Middle frontal gyrus (tissue), 1 donor: ENCODE data around the gene ECE1.

Experiments used
- DNase-seq: peaks from one replicate; pipeline ENCODE4 v3.0.0-alpha.2; 2015; ENCODE audit warnings: low spot score; ENCODE audit errors: extremely low spot score

Gene ECE1

DNA sequence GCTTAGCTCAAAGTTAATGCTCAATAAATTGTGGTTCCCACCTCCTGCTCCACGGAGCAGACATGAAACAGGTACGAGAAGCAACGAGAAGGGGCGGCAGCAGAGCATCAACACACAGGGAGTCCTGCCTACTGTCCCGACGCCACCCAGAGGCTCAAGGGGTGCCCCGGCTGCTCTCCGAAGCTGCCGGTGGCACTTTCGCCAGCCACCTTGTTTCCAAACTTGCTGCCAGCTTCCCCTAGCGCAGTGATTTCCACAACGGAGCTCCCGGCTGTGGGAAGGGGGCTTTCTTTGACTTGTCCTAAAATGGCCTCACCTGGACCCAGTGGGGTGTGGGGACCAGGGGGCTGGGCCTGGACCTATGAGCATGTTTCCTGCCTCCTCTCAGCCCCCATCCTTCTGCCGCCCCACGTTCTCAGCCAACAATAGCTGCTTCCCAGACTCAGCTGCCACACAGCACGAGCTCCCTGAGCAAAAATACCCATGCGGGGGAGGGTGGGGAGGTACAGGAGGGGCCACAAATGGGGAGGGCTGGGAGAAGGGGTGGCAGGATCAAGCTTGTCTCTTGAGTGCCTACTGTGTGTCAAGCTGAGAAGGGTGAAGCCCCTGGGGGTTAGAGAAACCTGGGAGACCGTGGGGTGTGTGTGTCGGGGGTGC is 35.6 kb upstream of the ECE1 start:
- DNase-seq = no peak

DNA sequence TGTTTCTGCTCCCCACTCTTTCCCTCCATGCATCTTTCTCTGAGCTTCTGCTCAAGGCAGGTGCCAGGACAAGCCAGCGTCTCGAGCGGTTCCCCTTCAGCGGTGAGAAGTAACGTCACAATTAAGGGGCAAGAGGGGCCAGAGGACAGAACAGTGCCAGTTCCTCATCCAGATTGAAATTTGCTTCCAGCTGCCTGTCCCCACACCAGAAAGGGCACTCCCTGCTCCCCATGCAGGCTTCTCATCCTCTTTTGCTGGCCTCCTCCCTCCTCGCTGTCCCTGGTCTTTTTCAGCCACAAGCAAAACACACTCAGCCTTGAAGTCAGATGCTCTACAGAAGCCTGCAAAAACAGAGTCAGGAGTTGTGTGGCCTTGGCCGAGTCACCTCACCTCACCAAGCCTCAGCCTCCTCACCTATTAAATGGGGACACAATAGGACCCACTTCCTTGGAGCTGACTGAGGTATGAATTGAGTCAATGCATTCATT is 35.0 kb upstream of the ECE1 start:
- no peak for DNase-seq

DNA sequence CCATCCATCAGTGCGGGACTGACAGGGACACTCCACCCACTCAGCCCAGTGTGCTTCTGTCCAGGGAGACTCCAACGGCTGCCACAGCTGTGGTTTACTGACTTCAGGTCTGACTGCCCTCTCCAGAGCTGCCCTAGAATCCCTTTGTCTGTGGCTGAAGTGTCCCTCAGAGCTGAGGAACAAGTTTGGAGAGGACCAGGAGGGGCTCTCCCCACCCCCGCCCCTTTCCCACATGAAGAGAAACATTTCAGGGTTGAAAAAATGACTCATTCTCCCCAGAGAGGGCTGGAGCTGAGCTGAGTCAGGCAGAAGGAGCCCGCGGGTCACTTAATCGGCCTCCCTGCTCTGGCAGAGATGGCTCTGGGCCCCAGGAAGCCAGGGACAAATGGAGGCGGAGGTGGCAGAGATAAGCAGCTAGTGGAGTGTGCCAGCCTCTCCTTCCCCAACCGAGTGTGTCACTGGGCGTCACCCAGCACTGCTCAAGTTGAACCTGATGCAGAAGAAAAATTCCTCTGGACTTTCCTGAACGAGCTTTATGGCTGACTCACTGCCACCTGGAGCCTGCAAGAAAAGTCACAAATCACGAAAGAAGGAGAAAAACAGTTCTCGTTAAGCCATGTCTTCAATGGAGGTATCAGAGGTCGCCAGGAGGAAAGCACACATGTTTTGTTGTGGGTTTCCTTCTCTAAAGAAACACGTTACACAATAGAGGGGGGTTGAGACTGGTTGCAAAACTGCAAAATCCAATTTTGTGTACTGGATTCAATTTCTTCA is 34.3 kb upstream of the ECE1 start:
- no peak for DNase-seq

DNA sequence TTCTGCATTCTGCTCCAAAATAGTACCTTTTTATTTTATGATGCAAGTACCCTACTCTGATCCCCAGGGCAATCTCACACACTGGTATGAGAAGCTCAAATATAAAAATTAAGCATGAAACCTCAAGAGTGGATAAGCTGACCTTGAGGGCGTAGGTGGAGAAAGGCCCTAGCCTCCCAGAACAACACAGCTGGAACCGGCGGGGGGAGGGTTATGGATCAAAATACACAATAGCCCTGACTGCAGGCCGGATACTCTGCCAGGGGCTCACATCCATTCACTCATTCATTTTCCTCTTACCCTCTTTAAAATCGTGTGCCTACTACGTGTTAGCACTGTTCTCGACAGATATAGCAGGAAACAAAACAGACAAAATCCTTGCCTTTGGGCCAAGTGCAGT is 32.8 kb upstream of the ECE1 start:
- DNase-seq = no peak

DNA sequence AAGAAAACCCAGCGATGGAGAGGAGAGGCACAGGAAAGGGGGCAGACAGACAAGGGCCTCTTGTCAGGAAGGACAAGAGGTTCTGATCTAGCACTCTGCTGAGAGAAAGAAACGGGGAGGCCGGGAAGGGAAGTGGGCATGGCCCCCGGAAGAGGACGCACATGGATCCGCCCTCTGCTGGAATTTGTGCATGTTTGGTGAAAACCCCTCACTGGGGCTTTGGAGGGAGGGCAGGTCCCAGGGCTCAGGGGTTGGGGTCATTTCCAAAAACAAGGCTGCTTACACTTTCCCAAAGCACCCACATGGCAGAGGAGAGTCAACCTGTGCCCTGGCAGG is 32.4 kb upstream of the ECE1 start:
- no peak for DNase-seq

DNA sequence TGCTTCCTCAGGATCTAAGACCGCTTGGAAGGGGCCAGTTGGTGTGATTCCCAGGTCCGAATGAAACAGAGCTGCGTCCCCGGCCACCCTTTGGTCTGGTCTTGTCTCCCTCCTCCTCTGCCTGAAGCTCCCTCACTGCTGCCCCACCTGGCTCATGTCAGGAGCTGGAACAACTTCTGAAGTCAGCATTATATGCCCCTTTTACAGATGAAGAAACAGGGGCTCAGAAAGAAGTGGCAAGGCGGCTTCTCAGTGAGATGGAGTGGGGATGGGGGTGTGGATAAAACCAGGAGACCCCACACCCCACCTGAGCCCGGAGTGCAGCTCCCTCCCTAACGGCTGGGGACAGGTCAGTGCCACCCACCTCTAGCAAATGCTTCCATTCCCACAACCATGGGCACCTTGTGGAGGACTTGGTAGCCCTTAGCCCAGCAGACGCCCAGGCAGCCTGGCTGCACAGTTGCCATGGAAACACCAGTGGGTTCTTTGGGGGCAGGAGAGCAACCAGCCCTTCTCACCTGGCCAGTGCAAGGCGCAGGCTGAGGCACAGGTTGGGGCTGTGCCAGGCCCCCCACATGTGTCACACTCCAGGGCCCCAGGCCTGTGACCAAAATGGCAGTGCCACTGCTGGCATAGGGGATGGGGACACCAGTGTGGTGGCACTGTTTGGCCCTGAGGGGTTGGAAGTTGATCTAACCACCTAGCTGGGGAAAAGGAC is 31.9 kb upstream of the ECE1 start:
- no peak for DNase-seq

DNA sequence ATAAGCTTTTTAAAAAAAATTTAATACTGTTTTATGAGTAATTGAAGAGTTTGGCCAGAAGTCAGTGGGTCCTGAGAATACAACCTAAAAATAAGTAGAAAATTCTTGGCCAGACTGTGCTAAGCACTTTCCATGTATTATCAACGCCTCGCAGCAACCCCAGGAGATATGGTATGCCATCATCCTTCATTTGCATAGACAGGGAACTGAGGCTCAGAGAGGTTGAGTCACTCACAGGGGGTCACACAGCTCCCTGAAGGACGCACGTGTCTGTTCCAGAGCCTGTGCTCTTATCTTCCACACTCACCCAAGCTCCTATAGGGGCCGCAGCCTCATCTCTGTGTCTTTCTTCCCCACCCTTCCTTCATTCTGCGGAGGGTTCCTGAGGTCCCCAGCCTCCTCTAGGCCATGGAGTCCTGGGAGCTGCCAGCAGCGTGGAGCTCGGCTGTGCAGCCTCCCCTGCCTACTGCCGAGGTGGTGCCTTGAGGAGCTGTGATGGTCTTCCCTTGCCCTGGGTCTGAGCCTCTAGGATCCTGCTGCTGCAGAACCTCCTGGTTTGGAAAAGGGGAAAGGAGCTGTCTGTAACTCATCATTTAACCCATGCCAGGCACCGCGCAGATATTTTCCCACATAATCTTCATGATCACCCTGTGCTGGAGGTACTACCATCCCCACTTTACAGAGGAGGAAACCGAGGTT is 30.3 kb upstream of the ECE1 start:
- no peak for DNase-seq

DNA sequence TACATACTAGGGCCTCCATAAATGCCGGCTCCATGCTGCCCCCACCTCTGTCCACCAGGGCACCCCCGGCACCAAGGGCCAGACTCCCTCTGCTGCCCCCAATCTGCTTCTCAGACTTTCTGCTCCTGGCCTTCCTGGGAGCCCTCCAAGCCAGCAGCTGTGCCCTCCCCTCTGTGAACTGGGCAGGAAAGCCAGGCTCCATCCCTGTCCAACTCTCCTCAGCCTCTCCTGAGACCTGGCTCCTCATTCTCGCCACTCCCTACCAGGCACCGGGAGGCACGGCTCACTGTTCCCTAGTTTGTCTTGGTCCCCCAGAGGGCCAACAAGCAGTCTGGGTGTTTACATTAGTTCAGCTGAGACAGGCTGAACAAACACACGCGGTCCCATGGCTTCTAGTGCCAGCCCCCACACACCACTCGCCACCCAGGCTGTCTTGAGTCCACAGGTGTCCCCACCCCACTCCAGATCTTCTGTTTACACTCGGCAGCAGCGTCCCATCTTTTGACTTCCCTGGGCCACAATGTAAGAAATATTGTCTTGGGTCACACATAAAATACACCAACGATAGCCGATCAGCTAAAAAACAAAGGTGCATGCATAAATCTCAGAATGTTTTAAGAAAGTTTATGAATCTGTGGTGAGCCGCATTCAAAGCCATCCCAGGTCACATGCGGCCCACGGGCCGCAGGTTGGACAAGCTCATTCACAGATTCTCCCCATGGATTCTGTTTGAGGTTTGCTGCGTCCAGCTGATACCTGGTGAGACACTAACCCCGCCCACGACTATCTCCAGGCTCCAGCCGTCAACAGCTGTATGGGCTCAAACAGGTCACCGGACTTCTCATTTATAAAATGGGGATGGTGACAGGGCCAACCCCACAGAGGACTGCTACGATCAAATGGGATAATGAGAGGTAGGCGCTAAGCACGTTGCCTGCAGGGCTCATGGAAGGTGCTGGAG is 29.5 kb upstream of the ECE1 start:
- no peak for DNase-seq

DNA sequence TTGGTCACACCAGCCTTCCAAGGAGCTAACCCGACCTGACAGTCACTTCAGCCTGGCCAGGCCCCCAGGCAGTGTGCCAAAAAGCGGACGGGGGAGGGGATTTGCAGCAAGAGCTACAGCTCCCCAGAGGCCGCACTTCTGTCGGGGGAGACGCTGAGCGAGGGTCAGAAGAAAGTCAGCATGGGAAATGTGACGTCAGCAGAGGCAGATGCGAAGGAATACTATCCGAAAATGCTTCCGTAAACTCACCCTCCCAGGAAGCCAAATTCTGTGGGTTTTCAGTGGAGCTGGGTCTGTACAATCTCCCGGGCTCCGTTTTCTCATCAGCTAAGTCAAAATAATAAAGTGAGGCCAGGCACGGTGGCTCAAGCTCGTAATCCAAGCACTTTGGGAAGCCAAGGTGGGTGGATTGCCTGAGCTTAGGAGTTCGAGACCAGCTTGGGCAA is 28.5 kb upstream of the ECE1 start:
- no peak for DNase-seq

DNA sequence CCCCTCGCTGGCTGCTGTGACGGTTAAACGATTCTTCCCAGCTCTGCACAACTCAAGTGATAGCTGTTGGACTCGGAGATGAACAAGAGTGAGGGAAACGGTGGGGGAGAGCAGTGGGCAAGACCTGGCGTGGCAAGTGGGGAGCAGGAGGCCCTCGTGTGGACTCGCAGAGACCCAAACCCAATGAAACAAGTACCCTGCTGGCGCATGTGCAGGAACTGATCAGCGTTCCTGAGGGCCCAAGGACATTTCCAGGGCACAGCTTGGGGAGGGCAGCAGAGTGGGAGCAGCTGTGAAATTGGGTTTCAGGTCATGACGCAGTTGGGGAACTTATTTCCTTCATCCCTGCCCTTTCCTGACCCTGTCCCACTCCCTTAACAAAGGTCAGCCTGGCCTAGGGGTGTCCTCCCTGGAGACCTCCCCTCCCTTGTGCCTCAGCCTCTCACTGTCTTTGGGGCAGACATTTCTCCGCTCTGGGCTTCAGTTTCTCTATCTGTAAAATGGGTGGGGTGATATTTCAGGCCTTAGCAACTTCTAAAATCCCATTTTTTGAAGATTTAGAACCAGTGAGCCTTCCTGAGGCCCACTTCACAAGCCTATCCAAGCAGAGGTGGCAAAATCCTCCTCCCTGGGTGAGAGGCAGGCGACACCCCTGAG is 27.9 kb upstream of the ECE1 start:
- no peak for DNase-seq

DNA sequence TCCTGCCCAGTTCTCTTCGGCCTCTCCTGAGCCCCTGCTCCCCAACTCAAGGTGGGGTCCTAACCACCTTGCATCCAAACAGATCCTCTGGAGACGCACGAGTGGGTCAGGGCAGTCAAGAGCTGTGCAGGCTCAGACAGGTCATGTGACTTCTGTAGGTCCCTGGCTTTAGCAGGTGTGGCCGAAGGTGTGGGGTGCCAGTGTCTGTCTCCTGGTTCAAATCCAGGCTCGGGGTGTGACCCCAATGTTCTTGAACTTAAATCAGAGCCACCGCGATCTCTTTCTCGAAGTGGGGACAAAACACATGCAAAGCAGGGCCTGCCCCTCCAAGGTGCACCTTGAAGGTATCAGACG is 27.4 kb upstream of the ECE1 start:
- no peak for DNase-seq

DNA sequence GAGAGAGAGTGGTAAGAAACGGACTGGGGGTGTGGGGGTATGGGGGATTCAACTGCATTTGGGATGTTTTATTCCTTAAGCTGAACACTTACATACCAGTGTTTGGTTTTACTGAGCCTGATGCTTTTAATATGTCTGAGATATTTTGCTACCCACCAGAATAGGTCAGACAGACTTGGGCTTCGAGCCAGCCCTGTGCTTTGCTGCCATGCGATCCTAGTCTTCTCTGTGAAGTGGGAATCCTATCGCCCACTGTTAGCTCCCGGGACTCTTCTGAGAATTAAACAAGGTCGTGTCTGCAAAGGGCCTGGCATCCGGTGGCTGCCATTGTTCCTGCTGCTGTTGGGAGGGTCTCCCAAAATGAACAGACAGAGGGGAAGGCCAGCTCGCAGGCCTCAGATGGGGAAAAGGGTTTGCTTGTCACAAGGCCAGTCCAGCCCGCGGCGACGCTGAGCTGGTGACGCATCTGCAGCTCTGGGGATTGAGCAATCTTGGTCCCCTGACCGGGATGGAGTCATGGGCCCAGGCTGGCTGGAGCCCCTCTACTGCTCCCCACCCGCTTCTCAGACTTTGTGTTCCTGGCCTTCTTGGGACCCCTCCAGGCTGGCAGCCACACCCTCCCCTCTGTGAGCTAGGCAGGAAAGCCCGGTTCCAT is 26.9 kb upstream of the ECE1 start:
- DNase-seq = no peak

DNA sequence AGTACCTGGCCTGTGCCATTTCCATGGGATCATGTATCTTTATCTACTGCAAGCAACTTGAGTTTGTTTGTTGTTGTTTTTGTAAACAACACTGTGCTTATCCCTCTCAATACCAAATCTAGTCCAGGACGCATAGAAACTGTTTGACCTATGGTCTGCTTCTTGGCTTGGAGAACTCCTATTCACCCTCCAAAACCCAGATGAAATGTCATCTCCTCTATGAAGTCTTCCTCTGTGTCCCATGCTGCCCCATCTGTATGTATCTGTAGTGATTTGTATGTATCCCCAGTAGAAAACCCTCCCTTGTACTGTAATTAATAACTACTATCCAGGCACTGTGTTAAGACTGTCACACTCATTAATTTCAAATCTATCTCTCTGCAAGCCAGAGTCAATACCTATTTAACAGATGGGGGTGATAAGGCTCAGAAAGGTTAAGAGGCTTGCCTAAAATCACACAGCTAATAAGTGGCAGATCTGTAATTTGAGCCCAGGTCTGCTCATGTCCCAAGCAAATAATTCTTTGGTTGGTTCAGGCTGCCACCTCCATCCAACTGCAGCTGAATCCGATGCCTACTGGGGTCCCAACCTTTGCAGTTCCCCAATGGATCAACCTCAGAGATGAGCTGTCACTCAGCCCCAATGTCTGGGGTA is 24.6 kb upstream of the ECE1 start:
- no peak for DNase-seq

DNA sequence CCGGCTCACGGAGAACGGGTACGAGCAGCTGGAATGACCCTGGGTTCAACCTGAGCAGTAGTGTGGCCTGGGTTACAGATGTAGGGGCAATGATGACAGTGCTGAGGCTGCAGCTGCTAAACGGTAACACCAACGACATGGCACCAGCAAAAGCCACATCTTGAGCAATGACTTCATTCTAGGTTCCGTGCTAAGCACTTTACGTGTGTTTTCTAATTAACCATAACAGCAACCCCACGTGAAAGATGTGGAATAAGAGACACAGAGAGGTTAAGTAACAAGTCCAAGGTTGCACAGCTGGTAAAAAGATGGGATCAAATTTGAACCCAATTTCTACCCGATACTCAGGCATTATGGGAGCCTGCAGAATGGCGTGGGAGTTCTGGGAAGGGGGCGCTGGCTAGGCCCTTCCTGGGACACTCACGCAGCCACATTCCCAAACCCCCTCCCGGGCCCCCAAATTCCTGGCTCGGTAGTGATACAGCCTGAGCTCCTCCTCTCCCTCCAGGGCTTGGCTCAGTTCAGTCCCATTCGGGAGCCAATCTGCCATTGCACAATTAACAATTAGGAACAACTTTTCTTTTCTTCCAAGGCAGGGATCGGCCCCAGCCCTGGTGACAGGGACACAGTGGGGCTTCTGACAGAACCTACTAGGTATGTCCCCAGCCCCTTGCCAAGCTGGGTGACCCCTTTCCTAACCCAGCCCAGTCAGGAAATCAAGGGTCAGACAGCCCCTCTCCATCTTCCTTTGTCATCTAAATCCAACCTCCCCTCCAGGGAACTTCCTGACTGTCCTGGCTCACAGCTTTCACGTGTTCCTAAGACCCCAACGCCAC is 23.8 kb upstream of the ECE1 start:
- no peak for DNase-seq

DNA sequence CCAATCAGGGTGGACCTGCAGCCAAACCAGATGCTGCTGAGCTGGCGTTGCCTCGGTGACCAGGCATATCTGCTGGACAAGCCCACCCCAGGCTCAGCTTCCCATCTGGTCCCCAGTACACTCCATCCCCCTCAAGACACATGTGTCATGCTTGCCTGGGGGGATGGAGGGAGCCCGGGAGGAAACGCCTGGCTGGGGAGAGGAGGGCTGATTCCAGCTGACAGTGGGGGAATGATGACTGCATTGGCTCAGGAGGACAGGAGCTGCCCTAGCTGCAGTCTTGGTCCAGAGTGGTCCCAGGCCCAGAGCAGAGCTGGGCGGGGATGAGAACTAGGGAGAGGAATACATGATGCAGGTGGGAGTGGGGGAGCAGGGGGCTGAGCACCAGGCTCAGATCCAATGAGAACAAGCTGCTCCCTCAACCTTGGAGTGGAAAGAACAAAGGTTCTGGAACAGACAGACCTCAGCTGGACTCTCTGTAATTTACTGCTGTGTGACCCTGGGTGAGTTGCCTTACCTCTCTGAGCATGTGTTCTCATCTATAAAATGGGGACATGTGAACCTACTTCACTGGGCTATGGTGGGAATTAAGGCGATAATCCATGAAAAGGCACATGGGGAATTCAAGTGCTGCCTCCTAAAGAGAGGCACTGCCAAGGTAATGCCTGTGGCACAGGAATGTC is 23.1 kb upstream of the ECE1 start:
- DNase-seq = no peak

DNA sequence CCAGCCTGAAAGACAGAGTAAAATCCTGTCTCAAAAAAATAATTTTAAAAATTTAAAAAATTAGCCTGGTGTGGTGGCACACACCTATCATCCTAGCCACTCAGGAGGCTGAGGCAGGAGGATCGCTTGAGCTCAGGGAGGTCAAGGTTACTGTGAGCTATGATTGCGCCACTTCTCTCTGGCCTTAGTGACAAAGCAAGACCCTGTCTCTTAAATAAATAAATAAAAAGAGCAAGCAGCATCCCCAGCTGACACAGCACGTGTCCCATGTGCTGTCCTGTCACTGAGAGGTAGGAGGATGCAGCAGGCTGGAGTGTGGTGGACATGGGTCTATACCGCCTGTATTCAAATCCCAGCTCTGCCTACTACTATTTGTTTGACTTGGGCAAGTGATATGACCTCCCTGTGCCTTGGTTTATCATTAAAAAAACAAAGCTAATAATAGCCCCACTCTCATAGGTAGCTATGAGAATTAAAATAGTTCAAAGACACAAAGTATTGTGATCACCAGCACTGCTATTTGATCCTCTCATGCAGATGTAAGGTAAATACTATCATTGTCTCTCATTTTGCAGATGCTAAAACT is 22.2 kb upstream of the ECE1 start:
- no peak for DNase-seq

DNA sequence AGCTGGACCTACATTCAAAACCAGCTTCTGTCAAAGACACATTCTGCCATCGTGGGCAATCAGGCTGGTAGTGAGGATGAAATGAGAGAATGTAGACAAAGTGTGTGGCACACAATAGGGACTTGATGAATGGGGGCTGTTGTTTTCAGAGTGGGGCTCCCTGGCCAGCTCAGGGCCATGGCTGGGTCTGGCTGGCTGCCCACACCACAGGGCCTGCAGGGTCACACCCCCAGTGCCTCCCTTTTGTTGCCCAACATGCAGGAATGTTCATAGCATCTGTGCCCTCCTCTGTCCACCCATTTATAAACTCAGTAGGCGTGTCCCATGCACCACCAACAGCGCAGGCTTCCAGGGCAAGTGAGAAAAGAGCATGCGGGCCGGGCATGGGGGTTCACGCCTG is 20.8 kb upstream of the ECE1 start:
- DNase-seq = peak; percentile 48
